K562 (cell line): Measurements from ENCODE around the gene RNPEPL1.

Experiments
- HDAC3 ChIP-seq: fragments of 450-650 bp; IDR thresholded peaks from 2 replicates; pipeline ENCODE4 v1.6.1; 2018; ENCODE audit warnings: borderline replicate concordance, mild to moderate bottlenecking, moderate library complexity; ENCODE audit not compliant: partially characterized antibody
- KAT2B ChIP-seq: IDR thresholded peaks from one replicate; pipeline ENCODE4 v1.6.1; 2012; ENCODE audit warnings: low read depth, mild to moderate bottlenecking, control low read depth, inconsistent platforms, low read length, moderate library complexity
- MXI1 ChIP-seq: IDR thresholded peaks from 2 replicates; pipeline ENCODE4 v1.6.1; 2011; ENCODE audit warnings: low read depth, mild to moderate bottlenecking, improper control_type of control experiment, low read length
- PHB2 ChIP-seq: fragments of 450-650 bp; IDR thresholded peaks from 2 replicates; pipeline ENCODE4 v1.6.1; 2017; ENCODE audit warnings: low read depth
- POLR2A ChIP-seq: fragments of 450-650 bp; conservative IDR thresholded peaks from 2 replicates; pipeline ENCODE4 v1.6.1; 2016
- POLR2AphosphoS5 ChIP-seq: IDR thresholded peaks from 2 replicates; pipeline ENCODE4 v1.6.1; 2011; ENCODE audit warnings: mild to moderate bottlenecking, low read depth, low read length, moderate library complexity; ENCODE audit not compliant: control insufficient read depth, insufficient read depth
- ZC3H11A ChIP-seq: IDR thresholded peaks from 2 replicates; pipeline ENCODE4 v1.6.1; 2012; ENCODE audit warnings: low read depth, low read length, improper control_type of control experiment
- ZNF780A ChIP-seq: fragments of 250-450 bp; sonication (Bioruptor Pico); IDR thresholded peaks from 2 replicates; pipeline ENCODE4 v1.5.0; 2021; ENCODE audit warnings: mild to moderate bottlenecking
- TF ChIP-seq, protein P1 (sequence below): sonication (generic); formaldehyde crosslinking; IDR thresholded peaks from 2 replicates; pipeline ENCODE4 v1.8.1; 2023; ENCODE audit warnings: mild to moderate bottlenecking, missing genetic modification reagents, moderate library complexity
- TF ChIP-seq, protein P2 (sequence below), 2 experiments: fragments of 450-650 bp in 1 of 2; IDR thresholded peaks; 2 replicates each; pipeline ENCODE4 v1.6.1; 2011 to 2017; ENCODE audit warnings: low read depth in 2 of 2, antibody characterized with exemption in 1 of 2, borderline replicate concordance in 1 of 2, low read length in 1 of 2, mild to moderate bottlenecking in 1 of 2, mixed read lengths in 1 of 2; ENCODE audit not compliant: control insufficient read depth in 1 of 2
- TF ChIP-seq, protein P3 (sequence below): fragments of 200-400 bp; formaldehyde crosslinking; IDR thresholded peaks from 2 replicates; pipeline ENCODE4 v1.6.1; 2017; ENCODE audit warnings: mild to moderate bottlenecking, low read depth, low read length, moderate library complexity

DNA sequence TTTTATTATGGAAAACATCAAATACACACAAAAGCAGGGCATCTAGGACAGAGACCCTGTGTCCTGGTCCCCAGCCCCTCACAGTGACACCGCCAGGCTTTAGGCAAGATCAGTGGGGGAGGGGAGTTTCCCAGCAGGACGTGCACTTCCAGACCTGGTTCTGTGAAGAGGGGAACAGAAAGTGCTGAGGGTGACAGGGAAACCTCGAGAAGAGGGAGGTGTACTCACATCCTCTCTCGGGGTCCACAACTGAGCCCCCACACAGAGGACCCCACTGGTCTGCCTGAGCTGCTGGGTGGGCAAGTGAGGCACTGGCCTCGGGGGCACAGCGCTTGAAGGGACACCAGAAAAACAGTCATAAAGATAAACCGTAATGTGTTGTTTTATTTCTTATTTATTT is 52.6 kb downstream of the RNPEPL1 start:
- TF ChIP-seq HDAC3 (no peak), MXI1 (no peak), POLR2AphosphoS5 (no peak), KAT2B (no peak), ZNF780A (CRISPR knock-in tag) (no peak), POLR2A (no peak), PHB2 (no peak), ZC3H11A (no peak)
- TF ChIP-seq, protein P1, sequence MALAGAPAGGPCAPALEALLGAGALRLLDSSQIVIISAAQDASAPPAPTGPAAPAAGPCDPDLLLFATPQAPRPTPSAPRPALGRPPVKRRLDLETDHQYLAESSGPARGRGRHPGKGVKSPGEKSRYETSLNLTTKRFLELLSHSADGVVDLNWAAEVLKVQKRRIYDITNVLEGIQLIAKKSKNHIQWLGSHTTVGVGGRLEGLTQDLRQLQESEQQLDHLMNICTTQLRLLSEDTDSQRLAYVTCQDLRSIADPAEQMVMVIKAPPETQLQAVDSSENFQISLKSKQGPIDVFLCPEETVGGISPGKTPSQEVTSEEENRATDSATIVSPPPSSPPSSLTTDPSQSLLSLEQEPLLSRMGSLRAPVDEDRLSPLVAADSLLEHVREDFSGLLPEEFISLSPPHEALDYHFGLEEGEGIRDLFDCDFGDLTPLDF (CRISPR knock-in tag) = no peak
- TF ChIP-seq, protein P2, sequence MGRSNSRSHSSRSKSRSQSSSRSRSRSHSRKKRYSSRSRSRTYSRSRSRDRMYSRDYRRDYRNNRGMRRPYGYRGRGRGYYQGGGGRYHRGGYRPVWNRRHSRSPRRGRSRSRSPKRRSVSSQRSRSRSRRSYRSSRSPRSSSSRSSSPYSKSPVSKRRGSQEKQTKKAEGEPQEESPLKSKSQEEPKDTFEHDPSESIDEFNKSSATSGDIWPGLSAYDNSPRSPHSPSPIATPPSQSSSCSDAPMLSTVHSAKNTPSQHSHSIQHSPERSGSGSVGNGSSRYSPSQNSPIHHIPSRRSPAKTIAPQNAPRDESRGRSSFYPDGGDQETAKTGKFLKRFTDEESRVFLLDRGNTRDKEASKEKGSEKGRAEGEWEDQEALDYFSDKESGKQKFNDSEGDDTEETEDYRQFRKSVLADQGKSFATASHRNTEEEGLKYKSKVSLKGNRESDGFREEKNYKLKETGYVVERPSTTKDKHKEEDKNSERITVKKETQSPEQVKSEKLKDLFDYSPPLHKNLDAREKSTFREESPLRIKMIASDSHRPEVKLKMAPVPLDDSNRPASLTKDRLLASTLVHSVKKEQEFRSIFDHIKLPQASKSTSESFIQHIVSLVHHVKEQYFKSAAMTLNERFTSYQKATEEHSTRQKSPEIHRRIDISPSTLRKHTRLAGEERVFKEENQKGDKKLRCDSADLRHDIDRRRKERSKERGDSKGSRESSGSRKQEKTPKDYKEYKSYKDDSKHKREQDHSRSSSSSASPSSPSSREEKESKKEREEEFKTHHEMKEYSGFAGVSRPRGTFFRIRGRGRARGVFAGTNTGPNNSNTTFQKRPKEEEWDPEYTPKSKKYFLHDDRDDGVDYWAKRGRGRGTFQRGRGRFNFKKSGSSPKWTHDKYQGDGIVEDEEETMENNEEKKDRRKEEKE (IDR thresholded peaks at IDR 0.05; ENCODE audit: borderline replicate concordance in 1 of 2, control insufficient read depth in 1 of 2, low read depth in 2 of 2, low read length in 1 of 2) = no peak
- TF ChIP-seq, protein P3, sequence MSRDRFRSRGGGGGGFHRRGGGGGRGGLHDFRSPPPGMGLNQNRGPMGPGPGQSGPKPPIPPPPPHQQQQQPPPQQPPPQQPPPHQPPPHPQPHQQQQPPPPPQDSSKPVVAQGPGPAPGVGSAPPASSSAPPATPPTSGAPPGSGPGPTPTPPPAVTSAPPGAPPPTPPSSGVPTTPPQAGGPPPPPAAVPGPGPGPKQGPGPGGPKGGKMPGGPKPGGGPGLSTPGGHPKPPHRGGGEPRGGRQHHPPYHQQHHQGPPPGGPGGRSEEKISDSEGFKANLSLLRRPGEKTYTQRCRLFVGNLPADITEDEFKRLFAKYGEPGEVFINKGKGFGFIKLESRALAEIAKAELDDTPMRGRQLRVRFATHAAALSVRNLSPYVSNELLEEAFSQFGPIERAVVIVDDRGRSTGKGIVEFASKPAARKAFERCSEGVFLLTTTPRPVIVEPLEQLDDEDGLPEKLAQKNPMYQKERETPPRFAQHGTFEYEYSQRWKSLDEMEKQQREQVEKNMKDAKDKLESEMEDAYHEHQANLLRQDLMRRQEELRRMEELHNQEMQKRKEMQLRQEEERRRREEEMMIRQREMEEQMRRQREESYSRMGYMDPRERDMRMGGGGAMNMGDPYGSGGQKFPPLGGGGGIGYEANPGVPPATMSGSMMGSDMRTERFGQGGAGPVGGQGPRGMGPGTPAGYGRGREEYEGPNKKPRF = no peak
